MM.1S (cell line): ENCODE measurements around the gene RERE.

Experiments
- EZH2 ChIP-seq: fragments of 300-600 bp; sonication (generic); optimal IDR thresholded peaks from 2 replicates; pipeline ENCODE3; 2017; ENCODE audit warnings: low read depth, mild to moderate bottlenecking, antibody characterized with exemption, low read length, mixed read lengths
- TF ChIP-seq, protein P1 (sequence below): fragments of 300-600 bp; sonication (generic); IDR thresholded peaks from 2 replicates; pipeline ENCODE4 v1.5.1; 2016; ENCODE audit warnings: antibody characterized with exemption, low read length, mixed read lengths

DNA sequence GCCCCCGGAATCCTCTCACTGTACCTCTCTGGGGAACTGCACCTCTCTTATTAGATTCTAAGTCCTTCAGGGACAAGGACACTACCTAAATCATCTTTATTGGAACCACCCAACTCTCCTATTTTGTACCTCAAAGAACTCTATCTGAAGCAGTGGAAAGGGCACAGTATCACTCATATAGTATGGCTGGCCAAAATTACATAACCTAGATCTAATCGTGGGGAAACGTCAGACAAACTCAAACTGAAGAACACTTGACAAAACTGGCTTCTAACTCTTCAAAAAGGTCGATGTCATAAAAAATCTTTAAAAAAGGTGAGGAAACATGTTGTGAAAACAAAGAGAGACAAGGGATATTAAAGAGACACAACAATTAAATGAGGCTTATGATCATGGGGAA lies 289.5 kb downstream of the RERE start:
- TF ChIP-seq, protein P1, sequence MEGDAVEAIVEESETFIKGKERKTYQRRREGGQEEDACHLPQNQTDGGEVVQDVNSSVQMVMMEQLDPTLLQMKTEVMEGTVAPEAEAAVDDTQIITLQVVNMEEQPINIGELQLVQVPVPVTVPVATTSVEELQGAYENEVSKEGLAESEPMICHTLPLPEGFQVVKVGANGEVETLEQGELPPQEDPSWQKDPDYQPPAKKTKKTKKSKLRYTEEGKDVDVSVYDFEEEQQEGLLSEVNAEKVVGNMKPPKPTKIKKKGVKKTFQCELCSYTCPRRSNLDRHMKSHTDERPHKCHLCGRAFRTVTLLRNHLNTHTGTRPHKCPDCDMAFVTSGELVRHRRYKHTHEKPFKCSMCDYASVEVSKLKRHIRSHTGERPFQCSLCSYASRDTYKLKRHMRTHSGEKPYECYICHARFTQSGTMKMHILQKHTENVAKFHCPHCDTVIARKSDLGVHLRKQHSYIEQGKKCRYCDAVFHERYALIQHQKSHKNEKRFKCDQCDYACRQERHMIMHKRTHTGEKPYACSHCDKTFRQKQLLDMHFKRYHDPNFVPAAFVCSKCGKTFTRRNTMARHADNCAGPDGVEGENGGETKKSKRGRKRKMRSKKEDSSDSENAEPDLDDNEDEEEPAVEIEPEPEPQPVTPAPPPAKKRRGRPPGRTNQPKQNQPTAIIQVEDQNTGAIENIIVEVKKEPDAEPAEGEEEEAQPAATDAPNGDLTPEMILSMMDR = no peak
- no peak for TF ChIP-seq EZH2
